GM19351 (cell line): Measurements from ENCODE around the gene ABCB6.
A peak's percentile ranks its signal among the peaks of the same experiment; 100 is the strongest.
"Not testable (repeated sequence)": the region's sequence is repeated elsewhere in the genome, so short reads cannot be mapped to it uniquely, and the experiment has no call there.

ENCODE experiments used
- ATAC-seq: cut with Tn5 transposase; IDR thresholded peaks from one replicate; pipeline ENCODE4 v1.9.1; 2021; ENCODE audit warnings: mild to moderate bottlenecking, moderate library complexity; ENCODE audit not compliant: unreplicated experiment

ABCB6 gene

DNA sequence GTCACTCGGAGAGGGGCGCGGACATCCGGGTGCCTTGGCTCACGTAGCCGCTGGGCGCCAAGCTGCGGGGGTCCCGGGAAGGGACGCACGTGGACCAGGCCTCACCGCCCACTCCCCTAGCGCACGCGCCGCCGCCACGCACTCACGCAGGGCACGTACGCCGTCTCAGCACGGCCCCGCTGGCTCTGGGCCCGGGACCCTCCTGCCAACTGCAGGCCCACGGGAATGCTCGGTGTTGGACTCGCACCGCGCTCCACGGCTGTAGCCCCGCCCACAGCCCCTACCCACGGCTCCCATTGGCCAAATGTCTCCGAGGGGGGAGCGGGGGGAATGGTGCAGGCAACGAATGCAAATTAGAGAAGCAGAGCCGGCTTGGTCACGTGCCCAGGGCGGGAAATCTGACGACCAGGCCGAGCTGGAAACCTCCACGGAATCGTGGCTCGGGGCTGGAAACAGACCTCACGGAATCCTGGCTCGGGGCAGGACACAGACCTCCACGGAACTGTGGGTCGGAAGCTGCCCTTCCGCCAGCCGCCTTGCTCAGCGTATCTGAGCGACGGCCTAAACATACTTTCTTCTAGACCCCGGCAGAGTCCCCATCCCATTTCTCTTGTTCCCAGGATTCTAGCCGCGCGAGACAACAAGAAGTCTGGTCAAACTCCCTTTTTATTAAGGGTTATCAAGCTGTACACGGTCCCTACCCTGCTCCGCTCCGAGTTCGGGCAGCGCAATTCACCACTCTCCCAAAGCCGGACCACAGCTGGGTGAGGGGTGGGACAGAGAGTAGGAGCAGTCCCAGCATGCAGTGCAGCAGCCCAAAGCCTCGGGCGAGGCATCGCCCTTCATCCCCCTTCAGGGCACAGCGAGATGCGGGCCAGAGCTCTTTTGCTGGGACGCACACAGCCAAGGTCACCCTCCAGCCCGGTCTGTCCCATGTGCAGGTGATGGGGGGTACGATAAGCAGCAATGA is at the start of gene ABCB6:
ABCB6 (minus strand) TSS at position 227 of the 970 bp plus-strand sequence. CDS start 285 bp downstream, outside the sequence.
- peak; percentile 80 for ATAC-seq

DNA sequence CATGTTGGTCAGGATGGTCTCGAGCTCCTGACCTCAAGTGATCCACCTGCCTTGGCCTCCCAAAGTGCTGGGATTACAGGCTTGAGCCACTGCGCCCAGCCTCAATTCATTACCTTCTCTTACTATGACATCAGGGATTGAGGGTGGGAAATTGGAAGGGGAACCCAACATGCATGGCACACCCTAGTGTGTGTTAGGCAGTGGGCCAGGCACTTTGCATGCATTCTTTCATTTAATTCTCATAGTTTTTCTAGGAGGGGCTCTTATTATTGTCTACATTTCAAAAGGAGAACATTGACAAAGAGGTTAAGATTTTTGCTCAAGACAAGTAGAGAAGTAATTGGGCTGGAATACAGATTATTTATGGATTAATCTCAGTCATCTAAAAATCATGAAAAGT is 49.5 kb upstream of the ABCB6 start:
- no peak for ATAC-seq

DNA sequence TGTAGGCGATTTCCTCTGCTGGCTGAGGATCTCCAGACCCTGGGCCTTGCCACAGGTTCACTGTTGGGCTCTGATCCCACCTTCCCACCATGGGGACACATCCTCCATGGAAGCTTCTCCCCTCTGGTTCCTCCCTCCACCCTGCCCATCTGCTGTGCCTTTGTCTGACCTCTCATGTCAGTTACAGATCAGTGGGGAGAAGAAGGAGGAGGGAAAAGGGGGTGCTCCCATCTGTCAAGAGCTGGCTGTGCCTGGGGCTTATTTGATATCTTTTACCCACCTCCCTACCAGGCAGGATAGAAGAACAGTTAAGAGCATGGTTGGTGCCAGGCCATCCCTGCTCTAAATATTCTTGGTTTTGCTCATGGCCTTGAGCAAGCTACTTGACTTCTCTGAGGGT is 48.1 kb upstream of the ABCB6 start:
- no peak for ATAC-seq

DNA sequence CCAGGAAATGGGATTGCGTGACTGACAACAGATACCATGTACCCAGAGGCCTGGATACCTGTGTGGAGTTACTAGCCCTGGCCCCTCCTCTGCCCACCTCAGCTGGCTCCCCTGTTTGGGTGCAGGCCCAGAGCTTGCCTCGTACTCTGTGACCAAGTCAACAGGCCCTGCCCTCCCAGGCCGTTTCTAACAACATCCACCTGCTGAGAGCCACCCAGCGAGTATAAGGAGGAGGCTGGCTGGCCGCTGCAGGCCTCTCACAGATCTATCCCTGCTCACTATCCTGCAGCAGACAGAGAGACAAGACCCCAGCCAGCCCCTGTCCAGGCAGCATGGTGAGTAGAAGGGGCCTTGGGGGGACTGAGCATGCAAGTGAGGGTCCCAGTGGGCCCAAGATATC is 47.5 kb upstream of the ABCB6 start:
- ATAC-seq, result no peak

DNA sequence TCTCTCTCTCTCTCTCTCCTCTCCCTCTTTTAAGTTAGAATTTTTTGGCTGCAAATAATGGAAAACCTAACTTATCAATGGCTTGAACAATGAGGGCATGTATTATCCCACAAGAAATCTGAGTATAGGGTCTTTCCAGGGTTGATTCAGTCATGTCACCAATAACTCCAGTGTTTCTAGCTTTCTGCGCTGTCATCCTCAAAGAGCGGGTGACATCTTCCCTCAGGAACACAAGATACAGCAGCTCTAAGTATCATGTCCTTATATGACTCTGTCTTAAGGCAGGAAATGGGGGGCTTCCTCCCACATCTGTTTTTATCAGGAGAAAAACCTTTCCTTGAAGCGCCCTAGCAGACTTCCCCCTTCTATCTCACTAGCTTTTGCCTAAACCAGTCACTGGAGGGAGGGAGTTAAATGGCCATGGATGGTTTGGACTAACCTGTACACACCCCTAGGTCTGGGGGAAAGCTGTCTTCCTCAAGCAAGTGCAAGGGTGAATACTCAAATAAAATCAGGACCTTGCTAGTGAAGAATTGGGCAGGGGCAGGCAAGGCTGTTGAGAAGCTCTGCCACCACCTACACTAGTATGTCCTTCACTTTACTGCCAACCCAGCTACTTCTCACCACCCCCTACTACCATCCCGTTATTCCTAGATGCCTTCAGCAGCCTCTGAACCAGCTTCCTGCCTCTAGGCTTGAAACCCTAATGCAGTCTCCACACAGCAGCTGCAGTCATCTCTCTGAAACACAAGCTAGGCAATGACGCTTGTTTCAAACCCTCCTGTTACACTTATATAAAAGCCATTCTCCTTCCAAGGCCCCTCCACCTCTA is 42.5 kb upstream of the ABCB6 start:
- ATAC-seq, result no peak

DNA sequence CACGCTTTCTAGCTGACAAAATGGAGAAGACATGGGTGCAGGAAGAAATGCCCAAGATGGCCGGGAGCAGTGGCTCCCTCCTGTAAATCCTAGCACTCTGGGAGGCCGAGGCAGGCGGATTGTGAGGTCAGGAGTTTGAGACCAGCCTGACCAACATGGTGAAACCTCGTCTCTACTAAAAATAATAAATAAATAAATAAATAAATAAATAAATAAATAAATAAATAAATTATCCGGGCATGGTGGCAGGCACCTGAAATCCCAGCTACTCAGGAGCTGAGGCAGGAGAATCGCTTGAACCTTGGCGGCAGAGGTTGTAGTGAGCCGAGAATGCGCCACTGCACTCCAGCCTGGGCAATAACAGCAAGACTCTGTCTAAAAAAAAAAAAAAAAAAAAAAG is 40.2 kb upstream of the ABCB6 start:
- ATAC-seq, result not testable (repeated sequence)

DNA sequence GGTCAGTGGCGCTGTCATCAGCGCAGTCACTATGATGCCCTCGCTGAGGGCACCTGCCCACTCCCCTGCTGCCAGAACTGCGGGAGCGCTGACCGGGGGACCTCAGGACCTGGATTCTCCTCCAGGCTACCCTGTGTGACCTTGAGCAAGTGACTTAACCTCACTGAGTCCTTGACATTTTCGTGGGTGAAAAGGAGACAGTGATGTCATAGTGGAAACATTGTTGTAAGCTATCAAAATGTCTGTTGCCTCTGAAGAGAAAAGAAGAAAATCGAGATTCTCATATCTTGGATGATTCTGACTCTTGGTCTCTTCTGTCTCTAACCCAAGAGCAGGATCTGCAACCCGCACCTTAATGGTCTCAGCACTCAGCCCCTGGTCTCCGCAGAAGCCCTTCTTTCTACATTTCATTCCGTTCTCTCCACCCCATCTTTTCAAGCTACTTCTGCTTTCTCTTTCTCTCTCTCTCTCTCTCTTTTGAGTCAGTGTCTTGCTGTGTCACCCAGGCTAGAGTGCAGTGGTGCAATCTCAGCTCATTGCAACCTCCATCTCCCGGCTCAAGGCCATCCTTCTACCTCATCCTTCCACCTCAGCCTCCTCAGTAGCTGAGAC is 35.9 kb upstream of the ABCB6 start:
- ATAC-seq, result peak; percentile 32

DNA sequence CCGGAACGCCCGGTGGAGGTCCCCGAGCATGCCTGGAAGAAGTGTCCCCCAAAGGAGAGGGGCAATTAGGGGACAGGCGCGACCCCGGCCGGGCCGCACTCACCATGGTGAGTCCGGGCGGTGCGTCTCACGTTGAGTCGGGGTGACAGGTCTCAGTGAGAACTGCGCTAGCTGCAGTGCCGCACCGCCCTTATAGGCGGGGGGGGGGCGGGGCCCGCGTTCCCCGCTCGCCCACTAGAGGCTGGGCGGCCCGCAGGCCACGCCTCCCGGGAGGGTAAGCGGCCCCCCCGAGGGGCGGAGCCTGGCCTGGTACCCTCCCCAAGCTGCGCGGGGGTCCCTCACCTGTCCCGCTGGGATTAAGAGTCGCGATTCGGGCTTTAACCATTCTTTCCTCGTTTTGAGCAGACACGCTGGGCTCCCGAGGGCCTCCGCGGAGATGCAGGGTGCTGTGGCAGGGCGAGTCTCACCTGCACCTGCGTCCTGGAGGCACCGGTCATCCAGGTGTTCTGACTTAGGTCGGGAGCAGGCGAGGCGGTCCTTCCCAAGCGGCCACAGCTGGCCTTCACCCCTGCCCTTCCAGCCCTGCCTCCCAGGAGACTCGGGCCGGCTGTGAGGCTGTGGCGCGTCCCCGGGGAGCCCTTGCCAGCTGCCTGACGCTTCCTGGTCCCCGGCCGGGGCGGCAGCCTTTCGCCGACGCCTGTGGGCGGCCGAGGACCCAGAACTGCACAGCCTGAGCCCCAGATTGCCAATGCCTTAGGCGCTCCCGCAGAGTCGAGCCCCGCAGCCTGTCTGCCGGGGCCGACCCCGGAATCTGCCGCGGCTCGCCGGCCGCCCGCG is 35.2 kb upstream of the ABCB6 start, which contains the start of gene TUBA4A:
TUBA4A (minus strand) TSS at position 166 of the 837 bp plus-strand sequence; CDS start at position 106, 60 bp downstream.
- peak; percentile 56 for ATAC-seq

DNA sequence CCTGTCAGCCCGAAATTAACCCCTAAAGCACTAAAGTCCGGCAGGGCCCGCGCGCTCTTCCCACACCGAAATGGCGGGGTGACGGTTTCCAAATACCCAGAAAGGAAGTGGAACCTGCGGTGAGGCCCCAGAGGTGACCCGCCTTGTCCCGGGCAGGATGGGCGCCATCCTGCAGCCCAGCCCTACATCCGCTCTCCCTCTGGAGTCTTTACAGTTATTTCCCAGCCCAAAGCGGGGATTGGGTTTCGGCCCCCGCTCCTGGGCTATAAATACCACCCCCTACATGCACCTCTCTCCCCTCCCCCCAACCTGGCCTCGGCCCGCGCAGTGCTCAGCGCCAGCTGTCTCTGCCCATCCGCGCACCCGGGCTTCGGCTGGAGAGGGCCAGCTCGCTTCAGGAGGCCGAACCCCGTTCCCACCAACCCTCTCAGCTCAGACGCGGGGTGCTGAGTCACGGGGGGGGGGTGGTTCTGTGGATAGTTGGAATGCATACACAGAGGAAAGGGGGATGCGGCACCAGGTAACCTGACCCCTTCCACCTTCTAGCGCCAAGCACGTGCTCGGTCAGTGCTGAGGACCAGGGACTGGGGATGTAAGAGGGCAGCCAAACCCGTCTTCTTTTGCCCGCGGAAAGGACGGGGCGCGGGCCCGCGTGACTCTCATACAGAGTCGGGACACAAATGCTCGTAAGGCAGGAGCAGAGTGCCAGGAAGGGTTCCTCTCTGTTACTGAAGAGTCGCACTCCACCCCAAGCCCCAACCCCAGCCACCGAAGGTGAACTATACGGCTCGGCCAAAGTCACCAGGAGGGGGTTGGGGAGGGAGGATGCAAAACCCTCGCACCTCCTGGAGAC is 34.4 kb upstream of the ABCB6 start, which contains the start of gene TUBA4B:
TUBA4B (plus strand) TSS at position 344 of the 853 bp plus-strand sequence; CDS start at position 509, 165 bp downstream.
- peak; percentile 20 for ATAC-seq

DNA sequence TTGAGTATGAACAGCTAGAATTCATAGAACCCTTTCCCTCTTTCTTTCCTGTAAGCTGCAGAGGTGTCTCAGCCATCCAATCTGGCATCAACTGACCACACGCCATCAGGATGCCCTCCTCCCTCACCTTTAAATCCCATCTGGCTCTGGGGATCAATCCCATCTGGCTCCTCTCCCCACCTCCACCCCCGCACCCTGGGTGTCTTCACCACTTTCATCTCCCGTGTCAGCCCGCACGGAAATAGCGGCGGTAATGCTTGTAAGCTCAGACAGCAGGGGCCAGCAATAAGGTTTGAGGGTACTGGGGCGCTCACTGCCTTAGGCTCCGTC is 33.8 kb upstream of the ABCB6 start:
- no peak for ATAC-seq

DNA sequence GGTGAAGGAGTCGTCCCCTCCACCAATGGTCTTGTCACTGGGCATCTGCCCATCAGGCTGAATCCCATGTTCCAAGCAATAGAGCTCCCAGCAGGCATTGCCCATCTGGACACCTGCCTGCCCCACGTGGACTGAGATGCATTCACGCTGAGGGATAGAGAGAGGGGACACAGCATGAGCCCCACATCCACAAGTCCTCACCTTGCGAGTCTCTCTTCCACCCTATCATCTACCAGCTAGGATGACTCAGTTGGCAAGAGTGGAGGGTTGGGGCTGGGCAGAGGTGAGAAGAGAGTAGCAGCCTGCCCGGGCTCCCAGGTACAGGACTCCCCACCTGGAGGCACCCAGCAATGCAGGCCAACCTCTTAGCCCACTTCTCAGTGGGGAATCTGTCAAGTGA is 33.3 kb upstream of the ABCB6 start:
- ATAC-seq, result no peak

DNA sequence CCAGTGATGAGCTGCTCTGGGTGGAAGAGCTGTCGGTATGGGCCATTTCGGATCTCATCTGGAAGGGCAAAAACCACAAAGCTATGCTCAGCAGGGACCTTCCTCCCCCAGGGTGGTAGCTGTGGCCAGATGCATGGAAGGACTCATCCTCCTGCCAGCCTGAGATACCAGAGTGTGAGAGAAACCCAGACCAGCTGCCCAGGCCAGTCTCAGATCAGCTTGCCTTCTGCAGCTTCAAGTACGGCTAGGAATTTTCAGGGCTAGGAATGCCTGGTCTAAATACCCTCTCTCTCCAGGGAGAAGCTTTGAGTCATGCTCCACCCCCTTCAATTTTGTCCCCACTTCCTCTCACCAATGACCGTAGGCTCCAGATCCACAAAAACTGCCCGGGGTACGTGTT is 32.9 kb upstream of the ABCB6 start:
- ATAC-seq, result no peak

DNA sequence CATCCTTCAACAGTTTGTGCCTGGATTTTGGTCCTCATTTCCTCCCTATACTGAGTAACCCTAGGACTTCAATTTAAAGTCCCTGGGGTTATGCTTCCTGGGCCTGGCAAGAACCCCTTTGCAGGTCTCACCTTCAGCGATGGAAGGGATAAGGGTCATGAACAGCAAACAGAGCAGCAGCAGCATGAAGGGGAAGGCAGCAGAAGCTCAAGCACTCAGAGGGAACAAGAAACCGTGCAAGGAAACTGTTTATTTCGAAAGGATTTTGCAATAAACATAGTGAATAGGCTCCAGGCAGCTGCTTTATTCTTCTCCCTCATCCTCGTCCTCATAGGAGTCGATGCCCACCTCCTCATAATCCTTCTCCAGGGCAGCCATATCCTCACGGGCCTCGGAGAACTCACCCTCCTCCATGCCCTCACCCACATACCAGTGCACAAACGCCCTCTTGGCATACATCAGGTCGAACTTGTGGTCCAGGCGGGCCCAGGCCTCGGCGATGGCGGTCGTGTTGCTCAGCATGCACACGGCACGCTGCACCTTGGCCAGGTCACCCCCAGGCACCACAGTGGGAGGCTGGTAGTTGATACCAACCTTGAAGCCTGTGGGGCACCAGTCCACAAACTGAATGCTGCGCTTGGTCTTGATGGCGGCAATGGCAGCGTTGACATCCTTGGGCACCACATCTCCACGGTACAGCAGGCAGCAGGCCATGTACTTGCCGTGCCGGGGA is 31.5 kb upstream of the ABCB6 start:
- no peak for ATAC-seq

DNA sequence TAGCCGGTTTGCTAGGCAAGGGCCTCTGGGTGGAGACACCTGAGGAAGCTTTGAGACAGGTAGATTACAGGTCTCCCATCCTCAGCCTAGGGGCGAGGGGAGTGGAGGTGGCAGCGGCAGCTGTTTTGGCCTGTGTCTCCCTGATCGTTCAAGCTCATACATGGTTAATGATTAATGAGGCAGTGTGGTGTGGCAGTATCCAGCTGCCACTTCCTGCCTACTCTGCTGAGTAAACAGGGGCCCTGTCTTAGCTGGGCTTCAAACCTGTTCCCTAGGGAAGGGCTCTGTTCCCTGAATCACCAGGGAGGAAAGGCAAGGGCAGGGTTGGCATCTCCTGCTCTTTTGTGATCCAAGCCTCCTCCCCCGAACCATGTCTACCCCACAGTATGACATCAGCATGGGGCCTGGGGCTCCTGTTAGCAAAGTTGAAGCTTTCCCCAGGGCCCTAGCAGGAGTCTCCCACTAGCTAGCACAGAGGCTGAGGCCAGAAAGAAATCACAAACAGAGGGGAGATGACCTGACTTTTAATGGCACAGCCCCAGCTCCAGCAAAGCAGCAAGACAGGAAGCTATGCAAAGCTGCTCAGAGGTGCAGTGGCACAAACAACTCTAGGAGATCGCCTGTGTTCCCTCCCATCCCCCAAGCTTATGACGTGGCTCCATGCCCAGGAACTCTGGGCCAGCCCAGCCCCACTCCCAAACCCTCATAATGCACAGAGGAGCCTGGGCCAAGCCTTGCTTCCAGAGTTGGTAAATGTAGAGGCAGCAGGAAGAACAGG is 30.6 kb upstream of the ABCB6 start:
- ATAC-seq, result no peak

DNA sequence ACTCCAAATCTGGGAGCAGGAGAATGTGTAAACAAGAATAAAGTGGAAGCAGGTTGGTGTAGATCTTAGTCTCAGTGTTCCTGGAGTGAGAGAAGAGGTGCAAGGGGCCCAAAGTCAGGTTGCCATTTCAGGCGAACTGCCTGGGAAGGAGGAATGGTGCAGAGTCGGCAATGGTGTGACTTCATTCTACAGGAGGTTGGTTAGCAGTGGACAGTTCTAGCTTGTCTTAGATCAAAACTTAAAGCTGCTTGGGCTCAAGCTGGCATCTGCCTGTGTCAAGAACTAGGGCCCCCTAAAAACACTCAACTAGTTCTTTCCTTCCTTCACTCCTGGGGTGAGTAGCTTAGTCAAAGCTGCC is 30.1 kb upstream of the ABCB6 start:
- ATAC-seq, result no peak

DNA sequence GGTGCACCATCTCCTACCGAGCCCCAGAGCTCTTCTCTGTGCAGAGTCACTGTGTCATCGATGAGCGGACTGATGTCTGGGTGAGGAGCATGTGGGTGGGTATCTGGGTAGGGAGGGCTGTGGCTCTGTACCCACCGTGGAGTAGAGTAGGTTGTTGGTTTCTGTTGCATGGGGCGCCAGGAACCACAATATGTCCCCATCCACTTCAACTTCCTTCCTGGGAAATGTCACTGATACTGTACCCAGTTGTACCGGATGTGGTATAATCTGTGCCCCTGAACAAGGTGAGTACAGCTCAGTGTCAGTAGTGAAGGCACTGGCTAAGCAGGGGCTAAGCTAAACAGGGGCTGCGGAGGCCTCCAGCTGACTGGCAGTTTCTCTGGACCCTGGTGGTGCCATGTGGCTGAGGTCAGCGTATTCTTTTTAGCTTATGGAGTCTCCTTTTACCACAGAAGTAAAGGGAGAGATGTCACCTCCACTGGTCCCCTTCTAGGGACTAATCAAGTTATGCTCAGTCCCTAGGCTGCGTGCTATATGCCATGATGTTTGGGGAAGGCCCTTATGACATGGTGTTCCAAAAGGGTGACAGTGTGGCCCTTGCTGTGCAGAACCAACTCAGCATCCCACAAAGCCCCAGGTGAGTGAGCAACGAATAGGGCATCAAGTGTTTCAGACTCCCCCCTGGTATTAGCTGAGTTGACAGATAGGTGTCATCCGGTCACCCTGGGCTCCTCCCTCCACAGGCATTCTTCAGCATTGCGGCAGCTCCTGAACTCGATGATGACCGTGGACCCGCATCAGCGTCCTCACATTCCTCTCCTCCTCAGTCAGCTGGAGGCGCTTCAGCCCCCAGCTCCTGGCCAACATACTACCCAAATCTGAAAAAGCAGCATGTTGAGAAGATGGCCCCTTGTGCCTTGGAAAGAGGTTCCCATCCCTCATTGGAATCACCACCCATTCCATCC is 29.2 kb upstream of the ABCB6 start:
- ATAC-seq, result no peak

DNA sequence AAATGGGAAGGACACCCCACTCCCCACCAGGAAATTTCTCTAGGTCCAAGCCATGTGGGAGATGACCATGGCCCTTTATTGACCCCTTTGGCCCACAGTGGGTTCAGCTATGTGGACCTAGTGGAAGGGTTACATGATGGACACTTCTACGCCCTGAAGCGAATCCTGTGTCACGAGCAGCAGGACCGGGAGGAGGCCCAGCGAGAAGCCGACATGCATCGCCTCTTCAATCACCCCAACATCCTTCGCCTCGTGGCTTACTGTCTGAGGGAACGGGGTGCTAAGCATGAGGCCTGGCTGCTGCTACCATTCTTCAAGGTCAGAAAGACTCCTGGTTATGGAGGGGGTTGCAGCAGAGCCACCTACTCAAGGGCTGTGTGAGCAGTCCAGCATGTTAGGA is 27.8 kb upstream of the ABCB6 start:
- no peak for ATAC-seq
